PC-9 (cell line): Measurements from ENCODE around the gene CLDN9. TPM values are rescaled to one million over a fixed set of nuclear protein-coding genes. Genes with fewer than 3 reads are reported as not detected.

Experiments used
- BruUV-seq: library from RNA; stranded (reverse); fragments of 400-500 nt; replicated peaks from 2 replicates; lab custom pipeline; 2021; lab: Mats Ljungman, UMichigan
- CTCF ChIA-PET: fragments of 300-600 bp; sonication (Branson Sonifier 250); formaldehyde crosslinking; loops from one replicate; lab custom pipeline; 2022; ENCODE audit warnings: antibody characterized with exemption; lab: Charles Lee
- POLR2A ChIA-PET: fragments of 300-600 bp; sonication (Branson Sonifier 250); formaldehyde crosslinking; loops from one replicate; lab custom pipeline; 2022; ENCODE audit warnings: antibody characterized with exemption; ENCODE audit not compliant: unreplicated experiment; lab: Charles Lee
- DNase-seq, 2 experiments: peaks; one replicate each; pipeline versions ENCODE4 v3.0.0 to v3.0.0-alpha.2; 2015 to 2022; ENCODE audit warnings: mixed read lengths in 1 of 2
- H2AFZ ChIP-seq: fragments of 200-600 bp; sonication (generic); 2 replicates; pipeline ENCODE4 v1.8.1; 2017; ENCODE audit warnings: antibody characterized with exemption
- H3F3A ChIP-seq: fragments of 200-600 bp; sonication (generic); 2 replicates; pipeline ENCODE4 v1.8.1; 2017; ENCODE audit warnings: antibody characterized with exemption, mild to moderate bottlenecking, low read depth; ENCODE audit not compliant: insufficient read depth
- H3K27ac ChIP-seq: fragments of 200-600 bp; sonication (generic); 2 replicates; pipeline ENCODE4 v1.6.1; 2016; ENCODE audit warnings: mixed run types
- H3K27me3 ChIP-seq: fragments of 200-600 bp; sonication (generic); 2 replicates; pipeline ENCODE4 v1.6.1; 2016; ENCODE audit warnings: low read depth, mixed run types; ENCODE audit not compliant: insufficient read depth
- H3K36me3 ChIP-seq: fragments of 200-600 bp; sonication (generic); 2 replicates; pipeline ENCODE4 v1.6.1; 2016; ENCODE audit warnings: low read depth, mixed run types
- H3K4me1 ChIP-seq: fragments of 200-600 bp; sonication (generic); replicated peaks from 2 replicates; pipeline ENCODE4 v1.6.1; 2016; ENCODE audit warnings: mixed run types; ENCODE audit not compliant: insufficient read depth
- H3K4me2 ChIP-seq: fragments of 200-600 bp; sonication (generic); 2 replicates; pipeline ENCODE4 v1.6.1; 2017; ENCODE audit warnings: mixed run types
- H3K4me3 ChIP-seq: fragments of 200-600 bp; sonication (generic); 2 replicates; pipeline ENCODE4 v1.6.1; 2016; ENCODE audit warnings: mixed run types
- H3K79me2 ChIP-seq: fragments of 200-600 bp; sonication (generic); 2 replicates; pipeline ENCODE4 v1.6.1; 2017; ENCODE audit warnings: low read depth, mixed run types
- H3K9me2 ChIP-seq: fragments of 200-600 bp; sonication (generic); 2 replicates; pipeline ENCODE4 v1.8.1; 2017; ENCODE audit warnings: mild to moderate bottlenecking; ENCODE audit not compliant: insufficient read depth
- H3K9me3 ChIP-seq: fragments of 200-600 bp; sonication (generic); 2 replicates; pipeline ENCODE4 v1.8.1; 2016; ENCODE audit warnings: low read depth; ENCODE audit not compliant: insufficient read depth
- H4K20me1 ChIP-seq: fragments of 200-600 bp; sonication (generic); 2 replicates; pipeline ENCODE4 v1.8.1; 2017; ENCODE audit not compliant: insufficient read depth
- EZH2 ChIP-seq: fragments of 200-600 bp; sonication (generic); IDR thresholded peaks from 2 replicates; pipeline ENCODE4 v1.8.0; 2017; ENCODE audit warnings: antibody characterized with exemption, low read depth
- intact Hi-C: fragments of 100-400 bp; cut with micrococcal nuclease; formaldehyde crosslinking; loops from one replicate; pipeline ENCODE4 v1.10.0; 2022; ENCODE audit not compliant: unreplicated experiment
- total RNA-seq: library from RNA; stranded (reverse); gene quantifications from 2 replicates; pipeline ENCODE4 v1.2.3, GENCODE V29; 2021
- TF ChIP-seq, protein P1 (sequence below): fragments of 200-600 bp; sonication (generic); conservative IDR thresholded peaks from 2 replicates; pipeline ENCODE4 v1.6.1; 2017; ENCODE audit warnings: mixed run types, antibody characterized with exemption, mild to moderate bottlenecking, moderate library complexity

Gene CLDN9
- total RNA-seq, 1 experiment from 2014 or later: 16.4 TPM

GRCh38 chr16:3035289-3035971 is 22.7 kb downstream of the CLDN9 start:
- no peak for DNase-seq
- BruUV-seq: no TSS peak
- Histone ChIP-seq H3F3A (peaks cover 52% of the 10 kb centered on the region), H3K27ac (no peak overlapping the region), H3K9me3 (no peaks in the 10 kb centered on the region), H3K4me3 (peak overlapping the region; percentile 92), H3K79me2 (peaks cover 17% of the 10 kb centered on the region), H3K27me3 (no peaks in the 10 kb centered on the region), H3K4me2 (peak overlapping the region; percentile 87), H3K36me3 (0 out of 2 replicates have a peak, but pooled peaks cover 3% of the 10 kb centered on the region), H2AFZ (no peak overlapping the region; the same call in 1 of the 2 replicates), H3K9me2 (no peaks in the 10 kb centered on the region), H3K4me1 (peaks cover 56% of the 10 kb centered on the region), H4K20me1 (peaks cover 11% of the 10 kb centered on the region; the same call in 1 of the 2 replicates)
- intact Hi-C loops: no loop called here
- TF ChIP-seq, protein P1, sequence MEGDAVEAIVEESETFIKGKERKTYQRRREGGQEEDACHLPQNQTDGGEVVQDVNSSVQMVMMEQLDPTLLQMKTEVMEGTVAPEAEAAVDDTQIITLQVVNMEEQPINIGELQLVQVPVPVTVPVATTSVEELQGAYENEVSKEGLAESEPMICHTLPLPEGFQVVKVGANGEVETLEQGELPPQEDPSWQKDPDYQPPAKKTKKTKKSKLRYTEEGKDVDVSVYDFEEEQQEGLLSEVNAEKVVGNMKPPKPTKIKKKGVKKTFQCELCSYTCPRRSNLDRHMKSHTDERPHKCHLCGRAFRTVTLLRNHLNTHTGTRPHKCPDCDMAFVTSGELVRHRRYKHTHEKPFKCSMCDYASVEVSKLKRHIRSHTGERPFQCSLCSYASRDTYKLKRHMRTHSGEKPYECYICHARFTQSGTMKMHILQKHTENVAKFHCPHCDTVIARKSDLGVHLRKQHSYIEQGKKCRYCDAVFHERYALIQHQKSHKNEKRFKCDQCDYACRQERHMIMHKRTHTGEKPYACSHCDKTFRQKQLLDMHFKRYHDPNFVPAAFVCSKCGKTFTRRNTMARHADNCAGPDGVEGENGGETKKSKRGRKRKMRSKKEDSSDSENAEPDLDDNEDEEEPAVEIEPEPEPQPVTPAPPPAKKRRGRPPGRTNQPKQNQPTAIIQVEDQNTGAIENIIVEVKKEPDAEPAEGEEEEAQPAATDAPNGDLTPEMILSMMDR: no peak
- TF ChIP-seq EZH2: no peak
- POLR2A ChIA-PET: interaction anchor here (0.5 kb wide), 1 partner anchor 12 kb away, joined by 8 read pairs; the partner anchor contains the start of genes HCFC1R1 and THOC6
- CTCF ChIA-PET: no interaction called here

- H3K27ac ChIP-seq: no peak overlapping the region; the same call in 1 of the 2 replicates
- peak overlapping the region; percentile 82 for H2AFZ ChIP-seq
- H3K4me1 ChIP-seq: peaks cover 51% of the 10 kb centered on the region
- H4K20me1 ChIP-seq: peaks cover 11% of the 10 kb centered on the region; the same call in 1 of the 2 replicates
- H3K27me3 ChIP-seq: no peaks in the 10 kb centered on the region
- no peaks in the 10 kb centered on the region for H3K9me3 ChIP-seq
- peak overlapping the region; percentile 92 for H3K4me3 ChIP-seq
- no peak for TF ChIP-seq EZH2
- TF ChIP-seq, protein P1: no peak
- H3K36me3 ChIP-seq: 0 out of 2 replicates have a peak, but pooled peaks cover 3% of the 10 kb centered on the region
- peak overlapping the region; percentile 87 for H3K4me2 ChIP-seq
- POLR2A ChIA-PET: interaction anchor here (0.5 kb wide), 1 partner anchor 13 kb away, joined by 8 read pairs; the partner anchor contains the start of genes HCFC1R1 and THOC6
- H3K9me2 ChIP-seq: no peaks in the 10 kb centered on the region
- peaks cover 17% of the 10 kb centered on the region for H3K79me2 ChIP-seq
- intact Hi-C loops: loop anchor here (1.0 kb wide), 1 partner anchor 22 kb away; no protein-coding TSS in a partner anchor
- peak in 1 of 2 experiments; percentile 63 for DNase-seq
- H3F3A ChIP-seq: peaks cover 46% of the 10 kb centered on the region
- CTCF ChIA-PET: no interaction called here
- no TSS peak for BruUV-seq
Measured at GRCh38 chr16:3035972-3036725, 23.4 kb downstream of the CLDN9 start.

DNA sequence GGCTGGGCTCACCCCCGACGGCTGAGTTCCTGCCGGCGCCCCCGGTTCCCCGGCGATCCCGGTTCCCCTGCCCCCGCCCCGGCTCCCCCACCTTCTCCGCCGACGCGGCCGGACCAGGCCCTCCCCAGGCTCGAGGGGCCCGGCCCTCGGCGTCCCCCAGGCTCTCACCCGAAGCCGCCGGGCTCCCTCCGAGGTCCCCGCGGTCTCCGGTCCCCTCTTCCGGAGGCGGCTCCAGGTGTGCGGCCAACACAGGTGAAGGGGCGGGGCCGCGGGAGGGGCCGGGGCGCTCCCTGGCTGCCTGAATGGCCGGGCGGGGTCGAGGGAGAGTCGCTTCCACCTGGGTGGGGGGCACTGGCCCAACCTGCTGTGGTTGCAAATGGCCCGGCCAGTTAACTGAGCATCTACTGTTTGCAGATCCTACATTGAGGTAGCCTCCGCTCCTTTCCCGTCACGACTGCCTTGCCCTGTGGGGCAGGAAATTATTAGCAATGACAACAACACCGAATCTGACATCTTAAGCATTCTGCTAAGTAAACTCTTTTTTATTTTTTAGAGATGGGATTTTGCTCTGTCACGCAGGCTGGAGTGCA is 24.1 kb downstream of the CLDN9 start, which contains the start of gene BICDL2:
Gene BICDL2 (minus strand): TSS at position 219 of the 590 bp plus-strand sequence. CDS start 1,448 bp downstream, outside the sequence.
- H3K4me1 ChIP-seq: peaks cover 45% of the 10 kb centered on the region
- BruUV-seq: no TSS peak
- H3K27ac ChIP-seq: no peak within 1 kb of the TSS; the same call in 1 of the 2 replicates
- DNase-seq: peak in 1 of 2 experiments; percentile 73
- ChIA-PET CTCF (no interaction called here), POLR2A (no interaction called here)
- H4K20me1 ChIP-seq: peaks cover 11% of the 10 kb centered on the region; the same call in 1 of the 2 replicates
- H3K9me2 ChIP-seq: no peaks in the 10 kb centered on the region
- H3K4me2 ChIP-seq: peak within 1 kb of the TSS; percentile 87
- H3K9me3 ChIP-seq: no peaks in the 10 kb centered on the region
- peak within 1 kb of the TSS; percentile 92 for H3K4me3 ChIP-seq
- H3K36me3 ChIP-seq: 0 out of 2 replicates have a peak, but pooled peaks cover 3% of the 10 kb centered on the region
- intact Hi-C loops: loop anchor here (1.0 kb wide), 1 partner anchor 21 kb away; no protein-coding TSS in a partner anchor
- peaks cover 39% of the 10 kb centered on the region for H3F3A ChIP-seq
- peak within 1 kb of the TSS; percentile 82 for H2AFZ ChIP-seq
- H3K27me3 ChIP-seq: no peaks in the 10 kb centered on the region
- H3K79me2 ChIP-seq: peaks cover 17% of the 10 kb centered on the region
- no peak for TF ChIP-seq EZH2
- TF ChIP-seq, protein P1: no peak
